ENCODE data around the gene PDE1C.

GRCh38 chr7:31794851-31795344 is 275.3 kb downstream of the PDE1C start:
- no peak for TF ChIP-seq BHLHE40 (IDR thresholded peaks at IDR 0.05; ENCODE audit: borderline replicate concordance)
- no peak for TF ChIP-seq SP1 (IDR thresholded peaks at IDR 0.05)
- TF ChIP-seq FOXA1 (IDR thresholded peaks at IDR 0.05), result no peak
- TF ChIP-seq SUZ12 (IDR thresholded peaks at IDR 0.05), result no peak
- TF ChIP-seq L3MBTL2 (conservative IDR thresholded peaks at IDR 0.05), result no peak
- no peak for TF ChIP-seq ARNT (IDR thresholded peaks at IDR 0.05)
- no peak for TF ChIP-seq FOXK2 (IDR thresholded peaks at IDR 0.05)
- TF ChIP-seq HDGF (IDR thresholded peaks at IDR 0.05; ENCODE audit: borderline replicate concordance), result no peak
